Stomach (tissue), 4 donors: ENCODE measurements around the gene B2M.

Source experiments
- CTCF ChIP-seq, 7 experiments: fragments of 450-650 bp in 4 of 7; fragments of 200-600 bp in 3 of 7; sonication (generic) in 3 of 7; IDR thresholded peaks; one replicate each; pipeline ENCODE4 v1.5.1; 2016 to 2019; ENCODE audit warnings: antibody characterized with exemption in 7 of 7, control low read depth in 2 of 7, mild to moderate bottlenecking in 1 of 7
- EP300 ChIP-seq: sonication (generic); formaldehyde crosslinking; IDR thresholded peaks from one replicate; pipeline ENCODE4 v1.6.1; 2017; ENCODE audit warnings: antibody characterized with exemption
- POLR2A ChIP-seq, 4 donors: fragments of 450-650 bp; IDR thresholded peaks; one replicate each; pipeline ENCODE4 v1.6.1; 2016; ENCODE audit warnings: antibody characterized with exemption in 4 of 4, control low read depth in 2 of 4, mild to moderate bottlenecking in 1 of 4, moderate library complexity in 1 of 4
- POLR2AphosphoS5 ChIP-seq, 3 donors: sonication (generic); formaldehyde crosslinking; IDR thresholded peaks; one replicate each; pipeline ENCODE4 v1.6.1; 2016; ENCODE audit warnings: antibody characterized with exemption in 3 of 3

DNA sequence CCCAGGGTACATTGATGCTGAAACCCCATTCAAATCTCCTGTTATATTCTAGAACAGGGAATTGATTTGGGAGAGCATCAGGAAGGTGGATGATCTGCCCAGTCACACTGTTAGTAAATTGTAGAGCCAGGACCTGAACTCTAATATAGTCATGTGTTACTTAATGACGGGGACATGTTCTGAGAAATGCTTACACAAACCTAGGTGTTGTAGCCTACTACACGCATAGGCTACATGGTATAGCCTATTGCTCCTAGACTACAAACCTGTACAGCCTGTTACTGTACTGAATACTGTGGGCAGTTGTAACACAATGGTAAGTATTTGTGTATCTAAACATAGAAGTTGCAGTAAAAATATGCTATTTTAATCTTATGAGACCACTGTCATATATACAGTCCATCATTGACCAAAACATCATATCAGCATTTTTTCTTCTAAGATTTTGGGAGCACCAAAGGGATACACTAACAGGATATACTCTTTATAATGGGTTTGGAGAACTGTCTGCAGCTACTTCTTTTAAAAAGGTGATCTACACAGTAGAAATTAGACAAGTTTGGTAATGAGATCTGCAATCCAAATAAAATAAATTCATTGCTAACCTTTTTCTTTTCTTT is 5.8 kb downstream of the B2M start:
- TF ChIP-seq CTCF (IDR thresholded peaks at IDR 0.05) = no peak
- TF ChIP-seq POLR2AphosphoS5 (IDR thresholded peaks at IDR 0.05) = no peak
- no peak for TF ChIP-seq POLR2A (IDR thresholded peaks at IDR 0.05)
- no peak for TF ChIP-seq EP300
